Thymus (tissue), 11 donors: ENCODE measurements around the gene CANX. TPM values are rescaled to one million over a fixed set of nuclear protein-coding genes. Genes with fewer than 3 reads are reported as not detected.
"Not testable (repeated sequence)": the region's sequence is repeated elsewhere in the genome, so short reads cannot be mapped to it uniquely, and the experiment has no call there.

Experiments used
- DNase-seq, 9 donors: peaks; one replicate each; pipeline ENCODE4 v3.0.0-alpha.2; 2013; ENCODE audit warnings: low spot score in 9 of 9, low read depth in 6 of 9, missing footprints in 1 of 9
- H3K27ac ChIP-seq, 2 donors: one replicate each; pipeline ENCODE4 v1.5.1; 2013; ENCODE audit warnings: control low read depth in 1 of 2, low read depth in 1 of 2, low read length in 1 of 2, mild to moderate bottlenecking in 1 of 2, moderate library complexity in 1 of 2
- H3K27me3 ChIP-seq, 2 donors: one replicate each; pipeline ENCODE4 v1.5.1; 2013; ENCODE audit warnings: low read length in 1 of 2; ENCODE audit not compliant: control insufficient read depth in 2 of 2, insufficient read depth in 1 of 2
- H3K36me3 ChIP-seq, 2 donors: one replicate each; pipeline ENCODE4 v1.5.1; 2013; ENCODE audit warnings: low read length in 1 of 2, mild to moderate bottlenecking in 1 of 2, moderate library complexity in 1 of 2; ENCODE audit not compliant: control insufficient read depth in 2 of 2, insufficient read depth in 2 of 2
- H3K4me1 ChIP-seq, 2 donors: one replicate each; pipeline ENCODE4 v1.5.1; 2013; ENCODE audit warnings: low read length in 2 of 2; ENCODE audit not compliant: control insufficient read depth in 2 of 2, insufficient read depth in 2 of 2
- H3K4me3 ChIP-seq, 2 donors: one replicate each; pipeline ENCODE4 v1.5.1; 2013; ENCODE audit warnings: low read length in 2 of 2, control low read depth in 1 of 2, mild to moderate bottlenecking in 1 of 2
- H3K9me3 ChIP-seq, 2 donors: one replicate each; pipeline ENCODE4 v1.5.1; 2013; ENCODE audit warnings: low read length in 1 of 2, mild to moderate bottlenecking in 1 of 2; ENCODE audit not compliant: control insufficient read depth in 2 of 2, insufficient read depth in 1 of 2
- WGBS: extraction: QIAGEN DNeasy Blood & Tissue Kit; methylation state at CpG from one replicate; pipeline ENCODE4 v1.1.7; 2013; 5-methylcytosine and 5-hydroxymethylcytosine counted together
- polyA plus RNA-seq: library from polyadenylated mRNA; stranded (reverse); fragments of 200-250 nt; gene quantifications from one replicate; pipeline ENCODE4 v1.2.3, GENCODE V29; 2013
- total RNA-seq: library from RNA; stranded (reverse); fragments of 120-200 nt; gene quantifications from one replicate; pipeline ENCODE4 v1.2.4, GENCODE V29; 2013
- donor health status: healthy.

CANX gene
- total and polyA plus RNA-seq, 2 donors, result 86.1 to 173 TPM

DNA sequence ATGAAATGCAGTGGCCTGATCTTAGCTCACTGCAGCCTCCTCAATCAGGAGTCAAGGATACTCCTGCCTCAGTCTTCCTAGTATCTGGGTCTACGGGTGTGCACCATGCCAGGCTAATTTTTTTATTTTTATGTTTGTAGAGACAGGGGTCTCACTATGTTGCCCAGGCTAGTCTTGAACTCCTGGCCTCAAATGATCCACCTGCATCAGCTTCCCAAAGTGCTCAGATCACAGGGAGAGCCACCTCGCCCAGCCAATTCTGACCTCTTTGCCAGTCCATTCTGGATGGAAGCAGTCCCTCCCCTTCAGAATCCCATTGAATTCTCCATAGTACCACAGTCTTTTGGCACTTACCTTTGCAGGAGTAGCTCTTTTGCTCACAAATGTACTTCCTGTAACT lies 1.7 kb upstream of the CANX start:
- Histone ChIP-seq H3K9me3 (no peaks in the 10 kb centered on the region), H3K4me3 (no peak overlapping the region), H3K4me1 (peaks cover 13 to 24% of the 10 kb centered on the region in 2 donors), H3K36me3 (peaks cover 0 to 11% of the 10 kb centered on the region in 2 donors), H3K27me3 (no peaks in the 10 kb centered on the region), H3K27ac (peak overlapping the region in 1 of 2 donors; percentile 57)
- DNase-seq, result no peak
- WGBS, result 98% methylated on average over 2 of the region's 2 CpGs

DNA sequence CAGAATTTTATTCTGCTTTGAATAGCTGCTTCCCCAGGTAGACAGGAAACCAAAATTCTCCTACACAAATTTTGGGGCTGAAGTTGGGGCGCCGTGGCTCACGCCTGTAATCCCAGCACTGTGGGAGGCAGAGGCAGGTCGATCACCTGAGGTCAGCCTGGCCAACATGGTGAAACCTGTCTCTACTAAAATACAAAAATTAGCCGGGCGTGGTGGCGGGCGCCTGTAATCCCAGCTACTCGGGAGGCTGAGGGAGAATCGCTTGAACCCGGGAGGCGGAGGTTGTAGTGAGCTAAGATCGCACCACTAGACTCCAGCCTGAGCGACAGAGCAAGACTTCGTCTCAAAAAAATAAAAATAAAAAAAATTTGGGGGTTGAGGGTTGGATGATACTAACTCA lies 1.2 kb upstream of the CANX start:
- not testable (repeated sequence) for DNase-seq

DNA sequence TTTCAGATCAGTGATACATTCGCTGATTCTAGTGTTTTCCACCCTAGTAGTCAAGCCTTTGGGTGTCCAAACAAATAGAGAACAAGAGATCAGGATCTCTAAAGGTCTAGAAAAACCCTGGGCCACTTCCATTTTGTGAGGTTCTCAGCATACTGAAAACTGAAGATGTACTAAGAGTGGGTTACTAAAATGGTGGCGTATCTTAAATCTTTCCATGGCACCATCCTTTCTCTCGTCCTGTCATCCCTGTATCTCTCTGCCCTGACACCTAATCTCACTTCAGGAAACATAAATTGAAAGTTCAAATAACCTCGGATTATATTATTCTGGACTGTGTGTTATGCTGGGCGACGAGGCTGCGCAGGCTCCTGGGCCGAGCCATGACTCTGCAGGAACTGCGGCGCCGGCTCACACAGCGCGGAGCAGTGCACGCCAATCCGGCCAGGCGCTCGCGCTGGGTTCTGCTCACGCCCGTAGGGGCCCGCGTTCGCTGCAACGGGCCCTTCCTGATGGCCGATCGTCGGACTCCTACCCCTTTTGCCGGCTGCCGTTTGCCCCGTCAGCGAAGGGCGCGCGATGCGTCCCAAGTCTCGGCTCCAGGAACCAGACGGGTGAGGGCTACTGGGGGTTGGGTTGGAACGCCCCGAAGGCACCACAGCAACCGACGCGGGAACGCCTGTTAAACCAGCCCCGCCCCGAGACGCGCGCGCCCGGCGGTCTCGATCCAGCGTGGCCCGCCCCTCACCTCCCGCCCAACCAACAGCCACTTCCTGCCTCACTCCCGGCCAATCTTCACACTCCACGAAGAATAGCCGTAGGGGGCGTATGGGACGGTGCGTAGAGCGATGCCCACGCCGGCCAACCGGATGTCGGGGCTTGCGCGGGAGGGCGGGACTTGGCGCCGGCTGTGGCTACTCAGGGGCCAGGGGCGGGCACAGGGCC lies 503 bp upstream of the CANX start:
- H3K27ac ChIP-seq, result peak overlapping the region; percentile 98
- H3K27me3 ChIP-seq, result no peaks in the 10 kb centered on the region
- WGBS, result 2% methylated on average over 72 of the region's 72 CpGs
- H3K4me3 ChIP-seq, result peak overlapping the region; percentile 94 to 95
- H3K9me3 ChIP-seq, result peaks cover 0 to 4% of the 10 kb centered on the region in 2 donors
- peaks cover 13 to 24% of the 10 kb centered on the region in 2 donors for H3K4me1 ChIP-seq
- H3K36me3 ChIP-seq, result peaks cover 0 to 20% of the 10 kb centered on the region in 2 donors
- DNase-seq, result peak; percentile 96 to 99 (median 99)

More for the DNA sequence above, 1.2 kb upstream of the CANX start:
- H3K4me3 ChIP-seq, result peak overlapping the region; percentile 90 to 95
- H3K27ac ChIP-seq, result peak overlapping the region; percentile 98
- peaks cover 0 to 15% of the 10 kb centered on the region in 2 donors for H3K36me3 ChIP-seq
- WGBS, result 97% methylated on average over 15 of the region's 15 CpGs
- H3K4me1 ChIP-seq, result peaks cover 13 to 24% of the 10 kb centered on the region in 2 donors
- not testable (repeated sequence) for H3K27me3 ChIP-seq, H3K9me3 ChIP-seq

DNA sequence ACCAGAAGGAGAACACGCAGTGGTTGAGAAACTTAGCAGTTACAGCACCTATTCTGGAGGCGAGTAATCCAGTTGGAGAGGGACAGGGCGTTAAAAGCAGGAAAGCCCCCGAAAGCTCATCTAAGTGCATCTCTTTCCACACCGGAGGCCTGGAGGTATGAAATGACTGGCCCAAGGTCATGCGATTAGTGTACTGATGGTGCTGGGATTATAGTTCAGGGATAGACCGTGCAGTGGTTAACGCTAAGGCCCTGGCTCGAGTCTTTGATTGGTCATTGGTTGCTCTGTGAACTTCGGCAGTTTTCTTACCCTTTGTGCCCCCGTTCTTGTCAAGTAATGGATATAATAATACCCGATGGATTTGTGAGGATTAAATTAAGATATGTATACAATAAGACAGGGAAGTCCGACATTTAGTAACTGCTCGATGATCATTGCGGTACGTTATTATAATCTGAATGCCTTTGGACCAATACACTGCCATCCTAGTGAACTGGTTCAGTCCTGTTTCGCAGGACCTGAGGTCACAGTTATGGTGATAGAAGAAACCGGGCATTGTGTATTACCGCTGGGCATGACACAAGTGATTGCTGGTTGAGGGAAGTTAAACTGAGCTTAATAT lies 960 bp downstream of the CANX start:
- DNase-seq, result peak in 2 of 9 donors; percentile 22 to 31

DNA sequence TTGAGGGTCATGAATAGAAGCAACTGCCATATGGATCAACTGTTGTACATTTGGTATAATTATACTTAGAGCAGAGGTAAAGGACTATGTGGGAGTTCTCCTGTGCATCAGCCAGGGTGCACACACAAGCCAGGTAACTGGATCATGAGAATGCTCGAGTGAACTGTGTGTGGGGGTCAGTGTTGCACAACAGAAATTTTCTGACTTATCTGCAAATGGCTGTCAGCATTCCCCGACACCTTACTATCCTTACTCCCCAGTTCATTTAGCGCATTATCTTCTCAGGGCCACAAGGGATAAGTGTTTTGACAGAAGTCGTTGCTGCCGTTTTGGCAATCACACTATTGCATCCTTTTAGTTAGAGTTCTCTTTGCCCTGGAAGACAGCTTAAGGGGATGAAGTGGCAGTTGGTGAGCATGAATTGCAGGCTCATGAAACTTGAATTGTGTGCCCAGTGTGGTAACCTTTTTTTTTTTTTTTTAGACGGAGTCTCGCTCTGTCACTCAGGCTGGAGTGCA lies 1.7 kb downstream of the CANX start:
- Histone ChIP-seq H3K9me3 (peaks cover 0 to 4% of the 10 kb centered on the region in 2 donors), H3K4me1 (peaks cover 13 to 24% of the 10 kb centered on the region in 2 donors), H3K27me3 (no peaks in the 10 kb centered on the region), H3K27ac (no peak overlapping the region), H3K36me3 (peaks cover 0 to 31% of the 10 kb centered on the region in 2 donors), H3K4me3 (peak overlapping the region; percentile 27 to 94)
- peak in 1 of 9 donors; percentile 12 for DNase-seq
- 75% methylated on average over 7 of the region's 7 CpGs for WGBS

More for the DNA sequence above, 960 bp downstream of the CANX start:
- Histone ChIP-seq H3K27me3 (no peaks in the 10 kb centered on the region), H3K27ac (peak overlapping the region; percentile 88 to 93), H3K4me1 (peaks cover 13 to 24% of the 10 kb centered on the region in 2 donors), H3K4me3 (peak overlapping the region; percentile 94 to 95), H3K9me3 (peaks cover 0 to 4% of the 10 kb centered on the region in 2 donors), H3K36me3 (peaks cover 0 to 29% of the 10 kb centered on the region in 2 donors)
- WGBS, result 2% methylated on average over 19 of the region's 19 CpGs

DNA sequence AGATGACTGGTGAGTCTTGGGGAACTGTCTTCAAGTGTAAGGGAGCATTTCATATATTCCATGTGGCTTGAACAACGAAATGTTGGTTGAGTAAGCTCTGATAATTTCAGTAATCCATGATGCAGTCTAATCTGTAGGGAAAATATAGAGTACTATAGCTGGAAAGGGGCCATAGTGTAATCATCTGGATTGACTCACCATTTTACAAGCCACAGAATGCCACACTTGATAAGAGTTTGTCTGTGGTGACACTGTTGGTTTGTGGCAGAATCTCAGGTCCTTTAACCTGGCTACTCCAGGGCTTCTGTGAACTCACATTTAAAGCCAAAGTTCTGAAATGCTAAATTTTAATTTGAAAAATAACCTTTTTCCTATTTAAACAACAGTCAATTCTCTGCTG lies 17.5 kb downstream of the CANX start:
- 97% methylated on average over 1 of the region's 1 CpG for WGBS
- H3K36me3 ChIP-seq, result peaks cover 68 to 78% of the 10 kb centered on the region in 2 donors
- H3K4me3 ChIP-seq, result no peak overlapping the region
- DNase-seq, result no peak
- no peak overlapping the region for H3K27ac ChIP-seq
- no peaks in the 10 kb centered on the region for H3K4me1 ChIP-seq
- H3K9me3 ChIP-seq, result no peaks in the 10 kb centered on the region
- H3K27me3 ChIP-seq, result no peaks in the 10 kb centered on the region

DNA sequence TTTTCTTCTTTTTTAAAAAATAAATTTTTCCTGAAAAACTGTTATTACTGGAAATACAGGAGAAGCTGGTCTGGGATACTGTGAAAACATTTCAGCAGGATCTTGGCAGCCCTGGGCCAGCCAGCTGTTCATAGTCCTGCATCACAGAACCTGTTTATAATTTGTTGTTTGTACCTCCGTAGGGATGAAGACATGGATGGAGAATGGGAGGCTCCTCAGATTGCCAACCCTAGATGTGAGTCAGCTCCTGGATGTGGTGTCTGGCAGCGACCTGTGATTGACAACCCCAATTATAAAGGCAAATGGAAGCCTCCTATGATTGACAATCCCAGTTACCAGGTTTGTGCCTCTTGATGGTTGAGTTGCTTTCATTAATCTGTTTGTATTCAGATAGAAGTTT lies 21.5 kb downstream of the CANX start:
- Histone ChIP-seq H3K27ac (no peak overlapping the region), H3K9me3 (no peaks in the 10 kb centered on the region), H3K36me3 (peaks cover 76 to 87% of the 10 kb centered on the region in 2 donors), H3K4me3 (no peak overlapping the region), H3K4me1 (no peaks in the 10 kb centered on the region), H3K27me3 (no peaks in the 10 kb centered on the region)
- 95% methylated on average over 2 of the region's 2 CpGs for WGBS
- no peak for DNase-seq

DNA sequence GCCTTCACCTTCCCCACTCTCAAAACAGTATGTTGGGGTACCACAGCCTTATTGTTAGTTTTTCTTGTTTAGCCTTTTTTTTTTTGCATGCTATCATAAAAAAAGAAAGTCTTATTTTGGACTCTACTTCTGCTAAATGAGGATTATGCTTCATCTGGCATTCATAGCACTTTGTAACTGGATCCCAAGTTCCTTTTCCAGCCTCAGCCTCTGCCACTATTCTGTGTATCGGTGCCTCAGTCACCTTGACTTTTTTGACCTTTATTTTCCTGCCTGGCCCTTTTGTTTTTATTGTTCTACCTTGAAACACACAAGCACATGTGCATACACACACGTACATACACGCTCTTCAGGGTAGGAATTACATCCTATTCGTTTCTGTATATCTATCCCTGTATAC lies 25.4 kb downstream of the CANX start:
- Histone ChIP-seq H3K4me3 (no peak overlapping the region), H3K9me3 (no peaks in the 10 kb centered on the region), H3K27me3 (no peaks in the 10 kb centered on the region), H3K4me1 (no peaks in the 10 kb centered on the region), H3K36me3 (peaks cover 71 to 93% of the 10 kb centered on the region in 2 donors), H3K27ac (no peak overlapping the region)
- no peak for DNase-seq
- WGBS, result 97% methylated on average over 4 of the region's 4 CpGs

DNA sequence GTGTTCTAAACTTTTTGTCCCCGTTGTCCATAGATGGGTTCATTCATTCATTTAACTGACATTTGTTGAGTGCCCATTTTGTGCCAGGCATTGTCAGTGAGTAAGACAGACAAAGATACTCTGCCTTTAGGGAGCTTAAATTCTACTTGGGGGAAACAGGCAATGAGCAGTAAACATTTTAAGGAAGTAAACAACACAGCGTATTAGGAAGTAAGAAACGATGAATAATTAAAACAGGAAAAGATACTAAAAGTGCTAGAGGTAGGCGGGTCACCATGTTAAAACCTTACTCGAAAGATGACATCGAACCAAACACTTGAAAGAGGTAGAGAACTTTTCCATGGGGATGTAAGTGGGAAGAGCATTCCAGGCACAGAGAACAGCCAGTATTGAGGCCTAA lies 28.3 kb downstream of the CANX start:
- 96% methylated on average over 6 of the region's 6 CpGs for WGBS
- no peak overlapping the region for H3K27ac ChIP-seq
- H3K4me3 ChIP-seq, result no peak overlapping the region
- H3K4me1 ChIP-seq, result peaks cover 0 to 5% of the 10 kb centered on the region in 2 donors
- H3K36me3 ChIP-seq, result peaks cover 50 to 82% of the 10 kb centered on the region in 2 donors
- no peaks in the 10 kb centered on the region for H3K9me3 ChIP-seq
- DNase-seq, result no peak
- no peaks in the 10 kb centered on the region for H3K27me3 ChIP-seq
